Naive thymus-derived CD8-positive, alpha-beta T cell (primary cell): Measurements from ENCODE around the gene OR4N5. TPM values are rescaled to one million over a fixed set of nuclear protein-coding genes. Genes with fewer than 3 reads are reported as not detected.
"Not testable (repeated sequence)": the region's sequence is repeated elsewhere in the genome, so short reads cannot be mapped to it uniquely, and the experiment has no call there.

ENCODE experiments used
- ATAC-seq, 2 donors: fragments of 150-1000 bp; cut with Tn5 transposase in 1 of 2; sonication (Bioruptor Pico), chemical (Tn5 transposase) in 1 of 2; 1 replicate in 1 of 2; 2 replicates in 1 of 2; pipeline ENCODE4 v1.10.0; 2021; ENCODE audit warnings: mild to moderate bottlenecking in 2 of 2, moderate library complexity in 2 of 2
- POLR2A ChIA-PET: fragments of 350-600 bp; sonication (Branson Sonifier 250); formaldehyde crosslinking; loops from one replicate; lab custom pipeline; 2021; ENCODE audit warnings: antibody characterized with exemption; lab: Charles Lee
- DNase-seq, 10 donors: peaks; one replicate each; pipeline versions ENCODE4 v3.0.0 to v3.0.0-alpha.2; 2020 to 2022
- H3K27ac Mint-ChIP-seq, 10 donors: one replicate each; pipeline ENCODE4 v1.8.0; 2020 to 2022; ENCODE audit warnings: mild to moderate bottlenecking in 10 of 10, mixed read lengths in 10 of 10, moderate library complexity in 4 of 10, inconsistent platforms in 1 of 10
- H3K27me3 Mint-ChIP-seq, 5 donors: one replicate each; pipeline ENCODE4 v1.8.0; 2021 to 2022; ENCODE audit warnings: mixed read lengths in 5 of 5
- H3K36me3 Mint-ChIP-seq, 3 donors: one replicate each; pipeline ENCODE4 v1.8.0; 2020 to 2022; ENCODE audit warnings: mixed read lengths in 3 of 3, mild to moderate bottlenecking in 2 of 3, inconsistent platforms in 1 of 3
- H3K4me1 Mint-ChIP-seq, 4 donors: one replicate each; pipeline ENCODE4 v1.8.0; 2021 to 2022; ENCODE audit warnings: mixed read lengths in 4 of 4
- H3K4me3 Mint-ChIP-seq, 10 donors: one replicate each; pipeline ENCODE4 v1.8.0; 2020 to 2022; ENCODE audit warnings: mild to moderate bottlenecking in 10 of 10, mixed read lengths in 10 of 10, moderate library complexity in 6 of 10, inconsistent platforms in 1 of 10
- H3K9me3 Mint-ChIP-seq, 9 donors: one replicate each; pipeline ENCODE4 v1.8.0; 2020 to 2022; ENCODE audit warnings: mixed read lengths in 9 of 9, mild to moderate bottlenecking in 3 of 9, inconsistent platforms in 1 of 9, moderate library complexity in 1 of 9
- polyA plus RNA-seq, 3 donors: library from polyadenylated mRNA; unstranded; fragments of 300-500 nt; fragmentation: Illumina TruSeq; gene quantifications; one replicate each; pipeline ENCODE4 v1.2.3, GENCODE V29; 2021
- total RNA-seq, 8 experiments: library from RNA in 2 of 8; stranded (reverse) in 2 of 8; gene quantifications; one replicate each; pipeline ENCODE4 v1.2.3 and lab custom pipeline; 2021 to 2026

OR4N5 gene
- total RNA-seq (not detected), polyA plus RNA-seq (not detected), total RNA-seq (lab: John Stamatoyannopoulos, UW) (0 reads per million in 6 experiments)

GRCh38 chr14:20138520-20138919 is at the start of gene OR4N5:
TSS of gene OR4N5 (plus strand) at chr14:20138820. CDS start at chr14:20143736, 4,916 bp downstream.
- POLR2A ChIA-PET = no interaction called here
- ATAC-seq (no peak), DNase-seq (no peak)
- H3K36me3 Mint-ChIP-seq = peaks cover 0 to 5% (median 0%) of the 10 kb centered on the region in 3 donors
- H3K4me3 Mint-ChIP-seq = no peak within 1 kb of the TSS
- H3K27ac Mint-ChIP-seq = peak within 1 kb of the TSS in 1 of 10 donors; percentile 1
- peaks cover 14 to 34% (median 25%) of the 10 kb centered on the region in 5 donors for H3K27me3 Mint-ChIP-seq
- H3K9me3 Mint-ChIP-seq = peaks cover 0 to 4% (median 0%) of the 10 kb centered on the region in 9 donors
- no peaks in the 10 kb centered on the region for H3K4me1 Mint-ChIP-seq

GRCh38 chr14:20092050-20092449 is 46.6 kb upstream of the OR4N5 start:
- Mint-ChIP-seq H3K36me3 (no peaks in the 10 kb centered on the region), H3K9me3 (peaks cover 0 to 4% (median 0%) of the 10 kb centered on the region in 9 donors), H3K4me3 (no peak overlapping the region), H3K4me1 (peaks cover 0 to 3% (median 0%) of the 10 kb centered on the region in 4 donors), H3K27me3 (peaks cover 0 to 3% (median 1%) of the 10 kb centered on the region in 5 donors), H3K27ac (no peak overlapping the region)
- POLR2A ChIA-PET = no interaction called here
- ATAC-seq = no peak
- no peak for DNase-seq

GRCh38 chr14:20093442-20093841 is 45.2 kb upstream of the OR4N5 start:
- POLR2A ChIA-PET = no interaction called here
- Mint-ChIP-seq H3K27ac (no peak overlapping the region), H3K36me3 (no peaks in the 10 kb centered on the region), H3K4me1 (peaks cover 0 to 3% (median 0%) of the 10 kb centered on the region in 4 donors), H3K9me3 (peaks cover 0 to 2% (median 0%) of the 10 kb centered on the region in 9 donors), H3K27me3 (peaks cover 0 to 3% (median 2%) of the 10 kb centered on the region in 5 donors), H3K4me3 (no peak overlapping the region)
- ATAC-seq = no peak
- no peak for DNase-seq

GRCh38 chr14:20098926-20099770 is 39.5 kb upstream of the OR4N5 start:
- DNase-seq, H3K27ac Mint-ChIP-seq, H3K9me3 Mint-ChIP-seq, H3K4me1 Mint-ChIP-seq, H3K36me3 Mint-ChIP-seq, H3K4me3 Mint-ChIP-seq, POLR2A ChIA-PET, ATAC-seq: not testable (repeated sequence)
- H3K27me3 Mint-ChIP-seq = peaks cover 7 to 24% (median 13%) of the 10 kb centered on the region in 5 donors

GRCh38 chr14:20110438-20110837 is 28.2 kb upstream of the OR4N5 start, which contains the start of gene OR4K17:
TSS of gene OR4K17 (plus strand) at chr14:20110739. CDS start at chr14:20117500, 6,761 bp downstream.
- Mint-ChIP-seq H3K27me3 (peaks cover 0 to 4% (median 1%) of the 10 kb centered on the region in 5 donors), H3K27ac (no peak within 1 kb of the TSS), H3K4me1 (peaks cover 0 to 2% (median 0%) of the 10 kb centered on the region in 4 donors), H3K36me3 (no peaks in the 10 kb centered on the region), H3K9me3 (peaks cover 0 to 9% (median 3%) of the 10 kb centered on the region in 9 donors), H3K4me3 (no peak within 1 kb of the TSS)
- ATAC-seq = no peak
- DNase-seq = no peak
- POLR2A ChIA-PET = no interaction called here

- peaks cover 0 to 3% (median under 1%) of the 10 kb centered on the region in 9 donors for H3K9me3 Mint-ChIP-seq
- H3K27ac Mint-ChIP-seq = no peak overlapping the region
- no peak overlapping the region for H3K4me3 Mint-ChIP-seq
- H3K27me3 Mint-ChIP-seq = peaks cover 0 to 4% (median 1%) of the 10 kb centered on the region in 5 donors
- H3K36me3 Mint-ChIP-seq = peaks cover 0 to 2% (median 0%) of the 10 kb centered on the region in 3 donors
- POLR2A ChIA-PET = no interaction called here
- peaks cover 0 to 2% (median 0%) of the 10 kb centered on the region in 4 donors for H3K4me1 Mint-ChIP-seq
- no peak for ATAC-seq
- no peak for DNase-seq
Measured at GRCh38 chr14:20112321-20112720, 26.3 kb upstream of the OR4N5 start.

GRCh38 chr14:20116748-20117147 is 21.9 kb upstream of the OR4N5 start:
- H3K4me1 Mint-ChIP-seq = peaks cover 0 to 2% (median 0%) of the 10 kb centered on the region in 4 donors
- no peak overlapping the region for H3K4me3 Mint-ChIP-seq
- peaks cover 9 to 42% (median 31%) of the 10 kb centered on the region in 9 donors for H3K9me3 Mint-ChIP-seq
- peaks cover 3 to 17% (median 14%) of the 10 kb centered on the region in 5 donors for H3K27me3 Mint-ChIP-seq
- no peak for DNase-seq
- no peak for ATAC-seq
- POLR2A ChIA-PET = no interaction called here
- H3K36me3 Mint-ChIP-seq = peaks cover 0 to 38% (median 7%) of the 10 kb centered on the region in 3 donors
- no peak overlapping the region for H3K27ac Mint-ChIP-seq

GRCh38 chr14:20118795-20119194 is 19.8 kb upstream of the OR4N5 start:
- DNase-seq (no peak), ATAC-seq (no peak)
- Mint-ChIP-seq H3K27ac (no peak overlapping the region), H3K4me1 (no peaks in the 10 kb centered on the region), H3K4me3 (no peak overlapping the region), H3K9me3 (peaks cover 11 to 42% (median 31%) of the 10 kb centered on the region in 9 donors), H3K27me3 (peaks cover 11 to 30% (median 14%) of the 10 kb centered on the region in 5 donors), H3K36me3 (peaks cover 0 to 44% (median 7%) of the 10 kb centered on the region in 3 donors)
- POLR2A ChIA-PET = no interaction called here

- ATAC-seq (no peak), DNase-seq (no peak)
- Mint-ChIP-seq H3K27ac (no peak overlapping the region), H3K4me1 (no peaks in the 10 kb centered on the region), H3K36me3 (no peaks in the 10 kb centered on the region), H3K4me3 (no peak overlapping the region), H3K27me3 (peaks cover 2 to 35% (median 13%) of the 10 kb centered on the region in 5 donors), H3K9me3 (peaks cover 0 to 6% (median 0%) of the 10 kb centered on the region in 9 donors)
- POLR2A ChIA-PET = no interaction called here
Measured at GRCh38 chr14:20143911-20144310, 5.3 kb downstream of the OR4N5 start.

- ATAC-seq = no peak
- H3K4me1 Mint-ChIP-seq = no peaks in the 10 kb centered on the region
Measured at GRCh38 chr14:20144820-20145219, 6.2 kb downstream of the OR4N5 start.

GRCh38 chr14:20164462-20164861 is 25.8 kb downstream of the OR4N5 start:
- Mint-ChIP-seq H3K36me3 (peaks cover 0 to 35% (median 2%) of the 10 kb centered on the region in 3 donors), H3K4me3 (no peak overlapping the region), H3K4me1 (no peaks in the 10 kb centered on the region), H3K9me3 (peaks cover 7 to 55% (median 32%) of the 10 kb centered on the region in 9 donors), H3K27ac (no peak overlapping the region), H3K27me3 (peaks cover 5 to 23% (median 8%) of the 10 kb centered on the region in 5 donors)
- DNase-seq = no peak
- ATAC-seq = no peak
- POLR2A ChIA-PET = no interaction called here

More at GRCh38 chr14:20144820-20145219, 6.2 kb downstream of the OR4N5 start:
- no peak overlapping the region for H3K27ac Mint-ChIP-seq
- DNase-seq = no peak
- peaks cover 0 to 6% (median 0%) of the 10 kb centered on the region in 3 donors for H3K36me3 Mint-ChIP-seq
- POLR2A ChIA-PET = no interaction called here
- H3K9me3 Mint-ChIP-seq = peaks cover 0 to 14% (median 1%) of the 10 kb centered on the region in 9 donors
- H3K4me3 Mint-ChIP-seq = no peak overlapping the region
- peaks cover 5 to 40% (median 16%) of the 10 kb centered on the region in 5 donors for H3K27me3 Mint-ChIP-seq

- no peak overlapping the region for H3K4me3 Mint-ChIP-seq
Measured at GRCh38 chr14:20167091-20167490, 28.5 kb downstream of the OR4N5 start.

GRCh38 chr14:20169852-20170251 is 31.2 kb downstream of the OR4N5 start:
- ATAC-seq, H3K4me1 Mint-ChIP-seq, DNase-seq, H3K4me3 Mint-ChIP-seq, H3K27ac Mint-ChIP-seq, POLR2A ChIA-PET: not testable (repeated sequence)
- H3K9me3 Mint-ChIP-seq = peaks cover 3 to 21% (median 15%) of the 10 kb centered on the region in 9 donors
- H3K27me3 Mint-ChIP-seq = peaks cover 4 to 30% (median 9%) of the 10 kb centered on the region in 5 donors
- H3K36me3 Mint-ChIP-seq = peaks cover 0 to 14% (median 0%) of the 10 kb centered on the region in 3 donors

More at GRCh38 chr14:20167091-20167490, 28.5 kb downstream of the OR4N5 start:
- peaks cover 5 to 30% (median 13%) of the 10 kb centered on the region in 5 donors for H3K27me3 Mint-ChIP-seq
- no peaks in the 10 kb centered on the region for H3K4me1 Mint-ChIP-seq
- DNase-seq = no peak
- ATAC-seq = no peak
- no peak overlapping the region for H3K27ac Mint-ChIP-seq
- POLR2A ChIA-PET = no interaction called here
- peaks cover 0 to 35% (median 2%) of the 10 kb centered on the region in 3 donors for H3K36me3 Mint-ChIP-seq
- H3K9me3 Mint-ChIP-seq = peaks cover 7 to 47% (median 29%) of the 10 kb centered on the region in 9 donors
